Activated T-cell treated with anti-CD3 and anti-CD28 coated beads, Interleukin-2, amount 50 U/mL, for 4 hours (primary cell): ENCODE data around the gene ZNF625. TPM values are rescaled to one million over a fixed set of nuclear protein-coding genes. Genes with fewer than 3 reads are reported as not detected.
A peak's percentile ranks its signal among the peaks of the same experiment; 100 is the strongest.

Experiments used
- ATAC-seq, 2 donors: fragments of 200-7000 bp; cut with Tn5 transposase; one replicate each; pipeline ENCODE4 v1.10.0; 2021
- DNase-seq: peaks from one replicate; pipeline ENCODE4 v3.0.0-alpha.2; 2020
- H3K27me3 Mint-ChIP-seq: one replicate; pipeline ENCODE4 v1.8.0; 2021; ENCODE audit warnings: low read depth, mixed read lengths
- H3K36me3 Mint-ChIP-seq: one replicate; pipeline ENCODE4 v1.8.0; 2022; ENCODE audit warnings: mixed read lengths; ENCODE audit not compliant: insufficient read depth
- H3K4me1 Mint-ChIP-seq: one replicate; pipeline ENCODE4 v1.8.0; 2021; ENCODE audit warnings: low read depth, mixed read lengths
- H3K4me3 Mint-ChIP-seq: one replicate; pipeline ENCODE4 v1.8.0; 2021; ENCODE audit warnings: mild to moderate bottlenecking, moderate library complexity, mixed read lengths
- H3K9me3 Mint-ChIP-seq: one replicate; pipeline ENCODE4 v1.8.0; 2021; ENCODE audit warnings: mixed read lengths
- total RNA-seq, 3 donors: library from RNA; stranded (reverse); gene quantifications; one replicate each; pipeline ENCODE4 v1.2.1, GENCODE V29; 2021

Gene ZNF625
- total RNA-seq, 3 donors from 2014 or later: 0.98 to 1.6 (median 1.1) TPM

DNA sequence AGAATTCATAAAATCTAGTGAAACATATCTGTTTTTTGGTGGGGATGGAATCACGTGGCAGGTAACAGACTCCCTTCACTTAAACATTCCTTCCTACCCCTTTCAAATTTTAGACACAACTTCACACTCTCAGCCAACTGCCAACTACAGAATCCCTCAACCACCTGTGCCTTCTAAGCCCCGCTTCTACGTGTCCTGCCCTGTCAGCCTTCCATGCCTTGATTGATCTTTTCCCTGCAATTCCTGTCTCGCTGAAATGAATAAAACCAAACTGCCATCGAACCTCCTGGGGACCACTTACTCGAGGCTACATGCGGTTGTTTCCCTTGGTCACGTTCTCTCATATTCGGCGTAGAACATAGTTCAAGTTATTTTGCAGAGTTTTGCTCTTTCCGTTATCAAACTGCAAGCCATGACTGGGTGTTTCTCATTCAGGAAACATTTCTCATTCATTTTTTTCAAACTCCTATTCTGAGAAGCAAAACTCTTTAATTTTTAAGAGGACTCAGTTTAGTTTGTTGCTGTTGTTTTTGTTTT lies 1.1 kb downstream of the ZNF625 start:
- ATAC-seq (no peak), DNase-seq (no peak)
- Mint-ChIP-seq H3K36me3 (peaks cover 4% of the 10 kb centered on the region), H3K27me3 (peaks cover 3% of the 10 kb centered on the region), H3K4me3 (peak overlapping the region; percentile 87), H3K9me3 (no peaks in the 10 kb centered on the region), H3K4me1 (peaks cover 13% of the 10 kb centered on the region)

DNA sequence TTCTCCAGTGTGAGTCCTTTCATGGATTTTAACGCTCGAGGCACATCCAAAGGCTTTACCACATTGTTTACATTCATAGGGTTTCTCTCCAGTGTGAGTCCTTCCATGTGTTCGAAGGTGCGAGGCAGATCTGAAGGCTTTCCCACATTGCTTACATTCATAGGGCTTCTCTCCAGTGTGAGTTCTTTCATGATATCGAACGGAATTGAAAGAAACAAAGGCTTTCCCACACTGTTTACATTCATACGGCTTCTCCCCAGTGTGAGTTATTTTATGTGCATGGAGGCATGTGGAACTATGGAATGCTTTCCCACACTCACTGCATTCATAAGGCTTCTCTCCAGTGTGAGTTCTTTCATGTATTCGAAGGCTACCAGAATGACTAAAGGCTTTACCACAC lies 11.2 kb downstream of the ZNF625 start:
- peaks cover 11% of the 10 kb centered on the region for H3K4me1 Mint-ChIP-seq
- DNase-seq (no peak), ATAC-seq (no peak)
- H3K27me3 Mint-ChIP-seq: no peaks in the 10 kb centered on the region
- H3K36me3 Mint-ChIP-seq: peaks cover 25% of the 10 kb centered on the region
- peaks cover 20% of the 10 kb centered on the region for H3K9me3 Mint-ChIP-seq
- H3K4me3 Mint-ChIP-seq: no peak overlapping the region

DNA sequence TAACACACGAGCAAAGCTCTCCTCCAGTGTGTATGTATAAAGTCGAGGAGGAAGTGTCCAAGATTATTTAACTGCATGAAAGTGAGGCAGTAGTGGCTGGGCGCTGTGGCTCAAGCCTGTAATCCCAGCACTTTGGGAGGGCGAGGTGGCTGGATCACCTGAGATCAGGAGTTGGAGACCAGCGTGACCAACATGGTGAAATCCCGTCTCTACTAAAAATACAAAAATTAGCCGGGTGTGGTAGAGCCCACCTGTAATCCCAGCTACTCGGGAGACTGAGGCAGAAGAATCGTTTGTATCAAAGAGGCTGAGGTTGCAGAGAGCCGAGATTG lies 15.2 kb downstream of the ZNF625 start:
- H3K36me3 Mint-ChIP-seq: peaks cover 20% of the 10 kb centered on the region
- DNase-seq (no peak), ATAC-seq (no peak)
- H3K9me3 Mint-ChIP-seq: peaks cover 13% of the 10 kb centered on the region
- H3K4me3 Mint-ChIP-seq: peak overlapping the region; percentile 92
- H3K27me3 Mint-ChIP-seq: no peaks in the 10 kb centered on the region
- peaks cover 34% of the 10 kb centered on the region for H3K4me1 Mint-ChIP-seq

DNA sequence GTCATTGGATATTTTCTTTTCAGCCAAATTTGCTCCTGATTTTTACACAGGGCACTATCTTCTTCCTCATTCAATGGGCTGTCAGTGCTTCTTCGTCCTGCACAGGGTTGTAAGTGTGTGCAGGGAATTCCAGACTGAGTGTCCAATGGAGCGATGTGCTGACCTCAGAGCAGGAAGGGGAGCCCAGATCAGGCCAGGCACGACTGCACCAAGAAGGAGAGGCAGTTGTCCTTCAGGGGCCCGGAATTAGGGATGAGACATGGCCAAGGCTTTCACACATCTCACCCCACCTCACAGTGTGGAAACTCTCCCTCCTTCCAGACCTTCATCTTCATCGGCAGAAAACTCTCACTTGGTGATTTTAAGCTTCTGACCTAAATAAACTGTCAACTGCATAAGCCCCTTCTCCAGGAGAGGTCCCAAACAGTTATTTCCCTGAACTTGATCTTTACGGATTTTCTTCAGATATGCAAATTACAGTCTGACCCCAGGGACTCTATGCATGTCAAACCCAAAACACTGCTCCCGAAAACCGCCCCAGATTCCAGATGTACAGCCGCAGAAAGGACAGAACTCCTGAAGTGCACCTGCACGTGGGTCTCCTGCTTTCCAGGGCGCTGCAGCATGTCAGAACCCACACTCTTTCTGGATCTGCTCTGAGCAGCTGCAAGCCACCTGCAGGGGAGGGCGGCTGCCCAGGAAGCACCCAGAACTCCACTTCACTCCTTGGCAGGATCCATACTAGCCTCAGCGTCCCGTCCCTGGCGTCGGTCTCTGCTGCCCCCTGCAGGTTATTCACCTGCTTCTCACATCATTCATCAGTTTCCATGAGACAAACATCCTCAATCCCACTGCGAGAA lies 15.8 kb downstream of the ZNF625 start:
- ATAC-seq: peak; percentile 69 to 74
- Mint-ChIP-seq H3K4me3 (peak overlapping the region; percentile 92), H3K9me3 (peaks cover 7% of the 10 kb centered on the region), H3K27me3 (no peaks in the 10 kb centered on the region), H3K4me1 (peaks cover 34% of the 10 kb centered on the region), H3K36me3 (peaks cover 16% of the 10 kb centered on the region)
- DNase-seq: peak; percentile 84

DNA sequence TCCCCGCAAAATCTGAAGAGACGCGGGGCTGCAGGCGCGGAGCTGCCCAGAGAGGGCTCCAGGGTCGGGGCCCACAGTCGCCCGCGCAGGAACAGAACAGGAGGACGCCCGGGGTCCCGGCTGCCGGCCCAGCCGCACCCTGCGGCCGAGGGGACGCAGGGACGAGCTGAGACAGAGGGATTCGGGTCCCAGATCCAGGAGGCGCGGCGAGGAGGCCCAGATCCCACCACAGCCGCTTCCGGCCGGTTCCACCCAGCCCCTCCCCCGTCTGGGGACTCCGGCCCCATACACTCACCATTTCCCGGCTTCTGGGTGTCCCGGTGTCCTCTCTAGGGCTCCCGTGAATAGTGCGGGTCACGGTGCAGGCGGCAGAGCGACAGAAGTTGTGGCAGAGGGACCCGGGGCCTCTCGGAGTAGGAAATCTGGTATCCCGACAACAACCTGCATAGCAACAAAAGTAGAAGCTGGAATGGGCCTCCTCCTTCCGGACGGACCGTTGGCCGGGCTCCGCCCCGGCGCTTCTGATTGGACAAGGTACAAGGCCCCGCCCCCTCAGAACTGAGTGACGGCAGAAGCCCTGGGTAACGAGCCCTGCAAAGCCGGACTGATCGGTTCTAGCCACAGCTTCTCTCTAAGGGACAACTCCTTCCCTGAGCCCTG lies 16.5 kb downstream of the ZNF625 start, which contains the start of gene ZNF20:
ZNF20 (minus strand) TSS at position 466 of the 660 bp plus-strand sequence; CDS start at position 298, 168 bp downstream.
- Mint-ChIP-seq H3K27me3 (no peaks in the 10 kb centered on the region), H3K9me3 (no peaks in the 10 kb centered on the region), H3K4me1 (peaks cover 34% of the 10 kb centered on the region), H3K4me3 (peak within 1 kb of the TSS; percentile 92), H3K36me3 (peaks cover 14% of the 10 kb centered on the region)
- ATAC-seq (peak; percentile 96 to 97), DNase-seq (peak; percentile 87)

DNA sequence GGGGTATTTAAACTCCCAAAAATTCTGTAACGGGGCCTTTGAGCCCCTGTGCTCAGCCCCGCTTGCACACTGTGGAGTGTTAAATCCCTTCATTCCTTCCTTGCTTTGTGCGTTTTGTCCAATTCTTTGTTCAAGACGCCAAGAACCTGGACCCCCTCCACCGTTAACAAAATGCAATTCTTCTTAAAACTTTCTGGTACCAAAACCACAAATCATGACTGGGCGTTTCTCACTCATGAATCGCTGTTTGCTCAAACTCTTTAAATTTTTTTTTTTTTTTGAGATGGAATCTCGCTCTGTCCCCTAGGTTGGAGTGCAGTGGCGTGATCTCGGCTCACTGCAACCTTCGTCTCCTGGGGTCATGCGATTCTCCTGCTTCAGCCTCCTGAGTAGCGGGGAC lies 17.3 kb downstream of the ZNF625 start:
- Mint-ChIP-seq H3K27me3 (no peaks in the 10 kb centered on the region), H3K9me3 (no peaks in the 10 kb centered on the region), H3K4me3 (peak overlapping the region; percentile 92), H3K4me1 (peaks cover 34% of the 10 kb centered on the region), H3K36me3 (peaks cover 20% of the 10 kb centered on the region)
- ATAC-seq: no peak
- no peak for DNase-seq

DNA sequence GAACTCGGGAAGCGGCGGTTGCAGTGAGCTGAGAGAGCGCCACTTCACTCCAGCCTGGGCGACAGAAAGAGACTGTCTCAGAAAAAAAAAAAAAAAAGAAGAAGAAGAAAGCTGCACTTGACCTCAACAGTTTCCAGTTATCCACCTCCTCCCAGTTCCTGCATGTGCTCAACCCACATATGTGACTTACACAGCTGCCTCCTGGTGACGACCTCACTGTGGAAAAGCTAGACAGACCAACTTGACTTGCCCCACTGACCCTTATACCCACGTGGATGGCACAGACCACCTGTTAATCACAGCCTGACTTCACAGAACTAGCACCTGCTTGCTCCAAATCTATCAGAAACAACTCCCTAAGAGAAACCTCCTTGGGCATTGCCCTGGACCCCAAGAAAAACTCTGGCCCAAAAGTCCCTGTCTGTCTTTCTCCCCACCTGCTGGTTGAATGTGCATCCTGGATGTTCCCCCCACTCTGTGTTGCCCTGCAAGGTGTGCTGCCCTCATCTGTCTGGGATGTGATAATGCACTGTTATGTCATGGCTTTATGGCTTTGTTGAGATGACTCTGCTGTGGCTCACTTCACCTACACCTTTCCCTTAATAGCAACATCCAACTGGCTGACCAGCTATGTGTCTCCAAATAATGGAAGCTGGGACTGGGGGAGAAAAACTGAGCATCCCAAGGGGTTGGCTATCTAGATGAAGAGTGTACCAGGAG lies 19.2 kb downstream of the ZNF625 start:
- peaks cover 13% of the 10 kb centered on the region for H3K9me3 Mint-ChIP-seq
- no peak for ATAC-seq
- no peak for DNase-seq
- H3K4me3 Mint-ChIP-seq: peak overlapping the region; percentile 2
- H3K4me1 Mint-ChIP-seq: peaks cover 34% of the 10 kb centered on the region
- peaks cover 37% of the 10 kb centered on the region for H3K36me3 Mint-ChIP-seq
- H3K27me3 Mint-ChIP-seq: no peaks in the 10 kb centered on the region

DNA sequence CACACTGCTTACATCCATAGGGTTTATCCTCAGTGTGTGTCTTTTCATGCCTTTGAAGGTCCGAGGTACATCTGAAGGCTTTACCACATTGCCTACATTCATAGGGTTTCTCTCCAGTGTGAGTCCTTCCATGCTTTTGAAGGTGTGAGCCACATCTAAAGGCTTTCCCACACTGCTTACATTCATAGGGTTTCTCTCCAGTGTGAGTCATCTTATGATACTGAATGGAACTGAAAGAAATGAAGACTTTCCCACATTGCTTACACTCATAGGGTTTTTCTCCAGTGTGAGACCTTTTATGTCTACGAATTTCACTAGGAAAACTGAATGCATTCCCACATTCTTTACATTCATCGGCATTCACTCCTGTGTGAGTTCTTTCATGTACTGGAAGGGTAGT lies 23.5 kb downstream of the ZNF625 start:
- Mint-ChIP-seq H3K27me3 (no peaks in the 10 kb centered on the region), H3K36me3 (peaks cover 48% of the 10 kb centered on the region), H3K4me3 (no peak overlapping the region), H3K9me3 (peaks cover 22% of the 10 kb centered on the region), H3K4me1 (peaks cover 9% of the 10 kb centered on the region)
- DNase-seq (no peak), ATAC-seq (no peak)

DNA sequence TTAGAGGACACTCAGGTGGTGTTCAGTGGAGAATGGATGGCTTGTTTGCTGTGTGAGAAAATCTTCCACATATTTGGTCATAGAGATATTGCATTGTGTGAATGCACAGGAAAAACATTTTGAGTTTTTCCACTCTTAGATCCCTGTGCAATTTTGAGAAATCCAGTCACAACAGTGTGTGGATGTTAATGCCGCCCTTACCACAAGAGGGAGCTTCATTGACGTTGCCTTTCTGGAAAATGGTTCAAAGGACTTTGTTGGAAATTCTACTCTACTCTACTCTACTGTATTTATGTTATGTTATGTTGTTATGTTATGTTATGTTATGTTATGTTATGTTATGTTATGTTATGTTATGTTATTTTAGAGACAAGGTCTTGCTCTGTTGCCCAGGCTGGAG lies 29.8 kb downstream of the ZNF625 start:
- ATAC-seq: no peak
- DNase-seq: no peak

DNA sequence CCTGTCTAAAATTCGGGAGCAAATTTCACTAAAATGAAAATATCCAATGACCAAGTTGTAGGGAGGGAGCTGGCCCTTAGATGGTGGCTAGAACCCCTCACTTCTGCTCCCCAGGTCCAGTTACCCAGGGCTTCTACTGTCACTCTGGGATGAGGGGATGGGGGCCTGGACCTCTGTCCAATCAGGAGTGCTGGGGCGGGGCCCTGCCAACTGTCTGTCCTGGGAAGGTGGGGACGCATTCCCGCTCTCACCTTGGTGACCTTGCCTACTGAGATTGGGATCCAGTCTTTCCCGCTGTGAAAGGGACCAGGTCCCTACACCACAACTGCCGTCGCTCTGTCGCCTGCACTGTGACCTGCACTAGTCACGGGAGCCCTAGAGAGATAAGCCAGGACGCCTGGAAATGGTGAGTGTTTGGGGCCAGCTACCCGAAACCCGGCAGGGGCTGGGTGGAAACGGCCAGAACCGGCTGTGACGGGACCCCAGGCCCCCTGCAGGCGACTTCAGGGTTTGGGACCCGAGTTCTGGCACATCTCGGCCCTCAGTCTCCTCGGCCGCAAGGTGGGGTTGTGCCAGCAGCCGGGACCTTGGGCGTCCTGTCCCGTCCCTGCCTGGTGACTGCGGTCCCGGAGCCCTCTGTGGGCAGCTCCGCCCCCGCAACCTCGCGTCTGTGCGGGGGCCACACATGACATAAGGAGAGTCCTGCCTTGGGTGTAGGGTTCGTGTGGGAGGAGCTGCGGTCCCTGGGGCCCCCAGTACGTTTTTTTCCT lies 39.1 kb downstream of the ZNF625 start:
- no peak for ATAC-seq
- peaks cover 7% of the 10 kb centered on the region for H3K4me1 Mint-ChIP-seq
- peaks cover 8% of the 10 kb centered on the region for H3K9me3 Mint-ChIP-seq
- DNase-seq: no peak
- no peak overlapping the region for H3K4me3 Mint-ChIP-seq
- H3K27me3 Mint-ChIP-seq: no peaks in the 10 kb centered on the region
- H3K36me3 Mint-ChIP-seq: no peaks in the 10 kb centered on the region

More for the DNA sequence above, 29.8 kb downstream of the ZNF625 start:
- Mint-ChIP-seq H3K4me3 (no peak overlapping the region), H3K27me3 (no peaks in the 10 kb centered on the region), H3K9me3 (peaks cover 3% of the 10 kb centered on the region), H3K36me3 (peaks cover 4% of the 10 kb centered on the region), H3K4me1 (no peaks in the 10 kb centered on the region)

DNA sequence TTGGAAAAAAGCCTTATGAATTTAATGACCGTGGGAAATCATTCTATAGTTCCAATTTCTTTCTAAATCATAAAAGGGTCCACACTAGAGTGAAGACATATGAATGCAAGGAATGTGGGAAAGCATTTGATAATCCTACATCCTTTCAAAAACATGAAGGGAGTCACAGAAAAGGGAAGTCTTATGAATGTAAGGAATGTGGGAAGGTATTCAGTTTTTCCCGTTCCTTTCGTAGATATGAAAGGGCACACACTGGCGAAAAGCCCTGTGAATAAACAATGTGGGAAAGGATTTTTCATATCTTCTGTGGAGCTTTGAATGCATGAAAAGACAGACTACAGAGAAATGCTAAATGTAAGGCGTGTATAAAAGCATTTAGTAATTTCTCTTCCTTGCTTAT lies 43.4 kb downstream of the ZNF625 start:
- H3K27me3 Mint-ChIP-seq: no peaks in the 10 kb centered on the region
- H3K4me3 Mint-ChIP-seq: no peak overlapping the region
- ATAC-seq (no peak), DNase-seq (no peak)
- H3K36me3 Mint-ChIP-seq: peaks cover 3% of the 10 kb centered on the region
- peaks cover 17% of the 10 kb centered on the region for H3K9me3 Mint-ChIP-seq
- H3K4me1 Mint-ChIP-seq: peaks cover 12% of the 10 kb centered on the region

DNA sequence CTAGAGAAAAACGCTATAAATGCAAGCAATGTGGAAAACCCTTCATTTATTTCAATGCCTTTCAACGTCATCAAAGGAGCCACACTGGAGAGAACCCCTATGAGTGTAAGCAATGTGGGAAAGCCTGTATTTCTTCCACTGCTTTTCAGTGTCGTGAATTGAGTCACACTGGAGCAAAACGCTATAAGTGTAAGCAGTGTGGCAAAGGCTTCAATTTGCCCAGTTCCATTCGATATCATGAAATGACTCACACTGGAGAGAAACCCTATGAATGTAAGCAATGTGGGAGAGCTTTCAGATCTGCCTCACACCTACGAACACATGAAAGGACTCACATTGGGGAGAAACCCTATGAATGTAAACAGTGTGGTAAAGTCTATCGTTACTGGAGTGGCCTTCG lies 43.8 kb downstream of the ZNF625 start:
- H3K4me1 Mint-ChIP-seq: peaks cover 12% of the 10 kb centered on the region
- peak; percentile 94 to 96 for ATAC-seq
- H3K4me3 Mint-ChIP-seq: no peak overlapping the region
- H3K36me3 Mint-ChIP-seq: peaks cover 3% of the 10 kb centered on the region
- H3K27me3 Mint-ChIP-seq: no peaks in the 10 kb centered on the region
- H3K9me3 Mint-ChIP-seq: peaks cover 17% of the 10 kb centered on the region
- no peak for DNase-seq

DNA sequence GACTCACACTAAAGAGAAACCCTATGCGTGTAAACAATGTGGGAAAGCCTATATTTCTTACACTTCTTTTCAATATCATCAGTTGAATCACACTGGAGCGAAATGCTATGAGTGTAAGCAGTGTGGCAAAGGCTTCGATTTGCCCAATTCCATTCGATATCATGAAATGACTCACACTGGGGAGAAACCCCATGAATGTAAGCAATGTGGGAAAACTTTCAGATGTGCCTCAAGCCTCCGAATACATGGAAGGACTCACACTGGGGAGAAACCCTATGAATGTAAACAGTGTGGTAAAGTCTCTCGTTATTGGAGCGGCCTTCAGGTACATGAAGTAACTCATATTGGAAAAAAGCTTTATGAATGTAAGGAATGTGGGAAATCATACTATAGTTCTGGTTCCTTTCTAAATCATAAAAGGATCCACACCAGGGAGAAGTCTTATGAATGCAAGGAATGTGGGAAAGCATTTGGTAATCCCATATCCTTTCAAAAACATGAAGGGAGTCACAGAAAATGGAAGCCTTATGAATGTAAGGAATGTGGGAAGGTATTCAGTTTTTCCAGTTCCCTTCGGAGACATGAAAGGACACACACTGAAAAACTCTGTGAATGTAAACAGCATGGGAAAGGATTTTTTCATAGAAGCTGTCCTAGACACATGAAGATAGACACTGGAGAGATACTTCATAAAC lies 44.4 kb downstream of the ZNF625 start:
- Mint-ChIP-seq H3K9me3 (peaks cover 17% of the 10 kb centered on the region), H3K4me1 (peaks cover 12% of the 10 kb centered on the region), H3K4me3 (no peak overlapping the region), H3K27me3 (no peaks in the 10 kb centered on the region), H3K36me3 (peaks cover 3% of the 10 kb centered on the region)
- ATAC-seq: no peak
- no peak for DNase-seq
